GM18867 (cell line): ENCODE measurements around the gene ZFP91.
"Not testable (repeated sequence)": the region's sequence is repeated elsewhere in the genome, so short reads cannot be mapped to it uniquely, and the experiment has no call there.

Experiments
- ATAC-seq: cut with Tn5 transposase; IDR thresholded peaks from one replicate; pipeline ENCODE4 v1.9.1; 2021; ENCODE audit warnings: mild to moderate bottlenecking, moderate library complexity; ENCODE audit not compliant: unreplicated experiment

Gene ZFP91, protein sequence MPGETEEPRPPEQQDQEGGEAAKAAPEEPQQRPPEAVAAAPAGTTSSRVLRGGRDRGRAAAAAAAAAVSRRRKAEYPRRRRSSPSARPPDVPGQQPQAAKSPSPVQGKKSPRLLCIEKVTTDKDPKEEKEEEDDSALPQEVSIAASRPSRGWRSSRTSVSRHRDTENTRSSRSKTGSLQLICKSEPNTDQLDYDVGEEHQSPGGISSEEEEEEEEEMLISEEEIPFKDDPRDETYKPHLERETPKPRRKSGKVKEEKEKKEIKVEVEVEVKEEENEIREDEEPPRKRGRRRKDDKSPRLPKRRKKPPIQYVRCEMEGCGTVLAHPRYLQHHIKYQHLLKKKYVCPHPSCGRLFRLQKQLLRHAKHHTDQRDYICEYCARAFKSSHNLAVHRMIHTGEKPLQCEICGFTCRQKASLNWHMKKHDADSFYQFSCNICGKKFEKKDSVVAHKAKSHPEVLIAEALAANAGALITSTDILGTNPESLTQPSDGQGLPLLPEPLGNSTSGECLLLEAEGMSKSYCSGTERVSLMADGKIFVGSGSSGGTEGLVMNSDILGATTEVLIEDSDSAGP

DNA sequence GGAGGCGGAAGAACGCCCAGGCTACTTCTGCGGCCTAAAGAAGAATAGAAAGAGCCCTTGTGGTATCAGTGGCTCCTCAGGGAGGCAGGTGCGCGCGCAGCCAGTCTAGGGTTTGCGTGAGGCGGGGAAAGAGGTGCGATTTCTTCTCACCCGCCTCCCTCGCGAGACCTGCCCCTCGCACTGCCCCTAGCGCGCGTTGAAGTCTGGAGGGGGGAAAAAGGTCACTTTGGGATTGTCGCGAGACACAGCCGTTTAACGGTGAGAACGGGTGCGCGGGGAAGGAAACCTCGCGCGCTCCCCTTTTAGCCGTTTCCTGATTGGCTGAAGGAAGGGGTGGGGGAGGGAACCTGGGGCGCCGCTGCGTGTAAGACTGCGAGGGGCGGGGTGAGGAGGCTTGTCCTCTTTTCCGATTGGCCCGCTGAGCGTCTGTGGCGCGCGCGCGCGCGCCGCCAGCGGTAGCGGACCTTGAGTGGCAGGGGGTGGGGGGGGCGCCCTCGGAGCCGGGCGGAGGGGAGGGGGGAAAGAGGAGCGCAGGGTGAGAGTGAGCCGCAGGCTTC is at the start of gene ZFP91:
ZFP91 (plus strand) TSS at position 429 of the 557 bp plus-strand sequence. CDS start 219 bp downstream, outside the sequence.
- ATAC-seq: peak; percentile 42

DNA sequence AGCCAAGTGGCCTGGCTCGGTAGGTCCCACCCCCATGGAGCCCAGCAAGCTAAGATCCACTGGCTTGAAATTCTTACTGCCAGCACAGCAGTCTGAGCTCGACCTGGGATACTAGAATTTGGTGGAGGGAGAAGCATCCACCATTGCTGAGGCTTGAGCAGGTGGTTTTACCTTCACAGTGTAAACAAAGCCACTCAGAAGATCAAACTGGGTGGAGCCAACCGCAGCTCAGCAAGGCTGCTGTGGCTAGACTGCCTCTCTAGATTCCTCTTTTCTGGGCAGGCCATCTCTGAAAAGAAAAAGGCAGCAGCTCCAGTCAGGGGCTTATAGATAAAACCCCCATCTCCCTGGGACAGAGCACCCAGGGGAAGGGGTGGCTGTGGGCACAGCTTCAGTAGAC is 48.6 kb upstream of the ZFP91 start:
- no peak for ATAC-seq

GRCh38 chr11:58531865-58532341 is 47.0 kb upstream of the ZFP91 start:
- ATAC-seq: no peak

GRCh38 chr11:58546841-58547240 is 32.0 kb upstream of the ZFP91 start:
- ATAC-seq: no peak

GRCh38 chr11:58549644-58550043 is 29.2 kb upstream of the ZFP91 start:
- no peak for ATAC-seq

DNA sequence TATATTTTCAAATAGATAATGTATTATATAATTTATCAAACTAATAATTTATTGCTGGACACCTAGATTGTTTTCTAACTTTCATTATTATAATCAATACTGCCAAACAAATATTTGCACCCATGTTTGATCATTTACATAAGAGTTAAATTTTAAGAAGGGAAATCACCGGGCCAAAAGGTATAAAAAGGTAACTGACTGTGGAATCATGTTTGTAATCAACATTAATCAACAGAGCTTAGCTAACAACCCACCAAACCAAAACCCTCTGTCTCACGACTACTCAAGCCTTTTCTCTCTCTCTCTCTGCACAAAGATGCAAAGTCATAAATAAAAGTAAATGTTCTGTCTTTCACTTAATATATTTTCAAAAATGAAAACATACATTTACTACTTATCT is 18.0 kb upstream of the ZFP91 start:
- ATAC-seq: no peak

DNA sequence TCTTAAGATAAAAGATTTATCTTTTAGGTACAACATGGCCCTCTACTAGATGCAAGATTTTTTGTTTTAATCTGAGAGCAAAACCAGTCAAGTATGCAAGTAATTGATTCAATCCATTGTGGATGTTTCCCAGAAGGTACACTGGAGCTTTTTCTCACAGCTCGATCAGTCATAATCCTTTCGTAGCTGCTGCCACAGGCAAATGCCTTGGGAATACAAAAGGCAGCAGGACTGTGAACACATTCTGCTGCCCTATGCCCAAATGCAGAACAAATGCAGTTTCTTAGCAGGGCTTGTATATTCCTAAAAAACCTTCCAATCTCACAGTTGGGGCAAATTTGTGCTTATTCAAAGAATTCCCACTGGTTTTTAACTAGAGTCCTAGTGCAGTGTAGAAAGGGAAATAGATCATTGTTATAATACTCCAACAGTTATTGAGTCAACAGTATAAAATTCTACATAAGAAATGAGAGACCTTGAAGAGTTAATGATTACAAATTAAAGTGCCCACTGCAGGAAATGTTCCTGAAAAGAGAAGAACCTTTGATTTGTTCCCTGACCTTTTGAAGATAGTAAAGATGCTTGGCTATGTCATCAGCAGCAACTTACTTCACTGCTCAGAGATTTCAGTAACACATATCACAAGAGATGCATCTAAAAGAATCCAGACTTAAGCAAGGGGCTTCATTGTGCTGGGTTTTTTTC is 17.3 kb upstream of the ZFP91 start:
- no peak for ATAC-seq

DNA sequence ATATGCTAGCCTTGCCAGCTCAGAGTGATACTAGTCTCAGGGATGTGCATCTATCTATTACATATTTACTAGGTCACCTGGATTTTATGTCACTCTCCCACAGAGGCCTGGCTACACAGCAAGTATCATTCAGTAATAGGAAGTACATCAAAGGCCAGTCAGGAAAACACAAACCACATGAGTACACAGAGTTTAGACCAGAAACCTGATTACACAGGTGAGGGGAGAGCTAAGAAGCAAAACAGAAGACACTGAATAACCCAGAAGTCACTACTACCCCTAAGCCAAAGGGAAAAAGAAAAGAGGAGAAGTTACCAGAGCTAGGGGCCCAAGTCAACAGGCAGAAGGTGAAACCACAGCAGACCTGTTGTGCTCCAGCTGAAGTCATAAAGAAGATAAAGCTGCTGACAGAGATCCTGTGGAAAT is 16.5 kb upstream of the ZFP91 start:
- ATAC-seq: no peak

DNA sequence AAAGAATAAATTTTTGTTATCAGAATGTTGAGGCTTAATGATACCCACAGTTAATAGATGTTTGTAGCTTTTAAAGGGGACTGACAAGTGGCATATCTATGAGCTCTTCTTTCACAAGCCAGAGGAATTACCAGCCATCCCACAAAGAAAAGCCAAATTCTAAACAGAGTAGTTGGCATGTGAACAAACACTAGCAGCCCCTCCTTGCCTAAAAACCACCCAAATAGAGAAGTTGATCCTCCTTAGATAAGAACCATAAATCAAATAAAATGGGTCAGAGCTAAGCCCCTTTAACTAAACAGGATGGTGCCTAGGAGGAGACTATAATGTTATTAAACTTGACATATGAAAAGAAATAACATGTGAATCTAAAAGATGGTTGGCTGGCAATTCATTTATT is 14.6 kb upstream of the ZFP91 start:
- ATAC-seq: no peak

DNA sequence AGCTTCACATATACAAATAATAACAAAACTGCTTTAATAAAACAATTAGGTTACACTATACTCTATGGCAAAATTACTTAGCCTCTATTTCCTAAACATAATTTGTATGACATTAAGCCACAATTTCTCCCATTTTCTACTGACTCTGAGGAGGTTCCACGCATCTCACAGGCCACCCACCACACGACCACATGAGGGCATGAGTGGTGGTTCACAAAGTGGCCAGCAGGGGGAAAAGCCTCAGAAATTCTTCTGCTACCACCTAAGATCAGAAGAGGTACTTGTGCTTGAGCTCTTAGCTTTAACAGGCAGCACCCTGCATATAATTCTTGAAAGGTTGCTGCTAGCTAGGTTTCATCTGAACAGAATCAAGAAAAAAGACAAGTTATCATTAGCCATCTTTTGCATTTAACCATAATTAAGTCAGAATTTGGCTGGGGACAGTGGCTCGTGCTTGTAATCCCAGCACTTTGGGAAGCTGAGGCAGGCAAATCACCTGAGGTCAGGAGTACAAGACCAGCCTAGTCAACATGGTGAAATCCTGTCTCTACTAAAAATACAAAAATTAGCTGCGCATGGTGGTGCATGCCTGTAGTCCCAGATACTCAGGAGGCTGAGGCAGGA is 10.9 kb upstream of the ZFP91 start:
- ATAC-seq: peak; percentile 93

GRCh38 chr11:58572906-58573305 is 6.0 kb upstream of the ZFP91 start:
- not testable (repeated sequence) for ATAC-seq

- peak; percentile 25 for ATAC-seq
Observed at GRCh38 chr11:58573451-58574104, 5.3 kb upstream of the ZFP91 start.

GRCh38 chr11:58574881-58575280 is 4.0 kb upstream of the ZFP91 start:
- no peak for ATAC-seq

- no peak for ATAC-seq
Observed at GRCh38 chr11:58575377-58576020, 3.4 kb upstream of the ZFP91 start, which contains the start of gene LPXN. Gene LPXN (minus strand): TSS chr11:58575856. CDS start chr11:58575772, 84 bp downstream.

- ATAC-seq: no peak
Observed at GRCh38 chr11:58576887-58577471, 1.9 kb upstream of the ZFP91 start.

DNA sequence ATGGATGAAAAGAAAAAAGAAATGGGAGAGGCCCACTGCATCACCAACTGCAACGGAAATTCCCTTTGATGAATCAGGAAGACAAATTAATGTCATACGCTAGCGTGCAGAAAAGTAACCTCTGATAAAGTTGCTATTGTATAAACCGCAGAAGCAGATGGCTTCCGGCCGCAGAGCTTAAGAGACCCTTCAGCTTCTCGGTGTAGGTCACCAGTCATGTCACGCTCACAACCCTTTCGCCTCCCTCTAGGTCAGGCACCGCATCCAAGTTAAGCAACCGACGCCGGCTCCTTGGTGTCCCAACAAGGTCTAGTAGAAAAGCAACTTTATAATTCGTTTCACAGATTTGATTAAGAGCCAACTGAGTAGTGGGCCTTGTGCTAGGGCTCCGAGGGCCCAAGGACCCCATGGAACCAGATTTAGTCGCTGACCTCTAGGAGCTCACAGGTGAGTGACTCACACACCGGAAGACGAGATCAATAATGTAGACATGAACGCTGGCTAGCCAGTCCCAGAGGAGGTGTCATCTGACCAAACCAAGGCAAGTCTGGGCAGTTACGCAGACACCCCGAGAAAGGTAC is 1.2 kb upstream of the ZFP91 start:
- peak; percentile 49 for ATAC-seq

GRCh38 chr11:58578136-58578634 is 678 bp upstream of the ZFP91 start:
- no peak for ATAC-seq

GRCh38 chr11:58579192-58580129 is 598 bp downstream of the ZFP91 start:
- peak; percentile 42 for ATAC-seq
